HCT116 (cell line): Measurements from ENCODE around the gene AKAP13.

Source experiments
- CEBPB ChIP-seq: IDR thresholded peaks from 2 replicates; pipeline ENCODE4 v1.6.1; 2012; ENCODE audit warnings: low read depth
- CTCF ChIP-seq, 3 experiments: fragments of 200-600 bp in 1 of 3; sonication (generic) in 1 of 3; IDR thresholded peaks in 2 of 3; conservative IDR thresholded peaks in 1 of 3; 2 replicates each; pipeline ENCODE4 v1.5.1; 2012 to 2017; ENCODE audit warnings: low read depth in 2 of 3, low read length in 2 of 3, antibody characterized with exemption in 1 of 3, borderline replicate concordance in 1 of 3, control low read depth in 1 of 3, mild to moderate bottlenecking in 1 of 3, mixed read lengths in 1 of 3, mixed run types in 1 of 3, moderate library complexity in 1 of 3; ENCODE audit not compliant: insufficient read depth in 1 of 3
- EGR1 ChIP-seq: IDR thresholded peaks from 2 replicates; pipeline ENCODE4 v1.6.1; 2012; ENCODE audit warnings: low read depth
- POLR2A ChIP-seq: IDR thresholded peaks from 2 replicates; pipeline ENCODE4 v1.7.0; 2011; ENCODE audit warnings: borderline replicate concordance; ENCODE audit not compliant: insufficient read depth, insufficient read length; ENCODE audit errors: extremely low read depth
- ZNF274 ChIP-seq: fragments of 200-500 bp; sonication (Bioruptor generic); IDR thresholded peaks from 2 replicates; pipeline ENCODE4 v1.6.1; 2014; ENCODE audit warnings: mild to moderate bottlenecking, low read depth, low read length, inconsistent platforms

GRCh38 chr15:85382942-85383341, 2.5 kb downstream of the AKAP13 start:
- no peak for TF ChIP-seq POLR2A
- no peak for TF ChIP-seq CEBPB
- TF ChIP-seq CTCF (IDR thresholded peaks at IDR 0.05 in 2 of 3, conservative IDR thresholded peaks at IDR 0.05 in 1 of 3; ENCODE audit: borderline replicate concordance in 1 of 3, insufficient read depth in 1 of 3, low read depth in 2 of 3, low read length in 2 of 3): no peak
- TF ChIP-seq ZNF274: no peak
- no peak for TF ChIP-seq EGR1
